ENCODE measurements around the gene THG1L.

The THG1L gene

DNA sequence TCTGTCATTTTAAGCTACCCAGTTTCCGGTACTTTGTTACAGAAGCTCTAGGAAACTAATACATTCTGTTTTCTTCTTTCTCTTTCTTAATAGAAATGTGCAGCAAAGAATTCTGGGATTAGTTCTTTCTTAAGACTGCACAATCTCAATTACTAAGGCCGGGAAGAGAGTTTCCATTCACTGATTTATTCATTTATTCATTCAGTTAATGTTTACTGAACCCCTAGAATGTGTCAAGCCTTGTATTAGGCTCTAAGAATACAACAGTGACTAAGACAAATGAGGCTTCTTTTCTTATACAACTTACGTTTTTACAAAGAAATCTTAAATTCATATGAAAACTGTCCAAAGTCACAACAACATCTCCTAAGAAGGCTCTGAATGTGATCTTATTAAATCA, 27.5 kb upstream of the THG1L start:
- DNase-seq (ENCODE audit: insufficient read length, low spot score): no peak
- FAIRE-seq: no peak
- TF ChIP-seq, protein P1, sequence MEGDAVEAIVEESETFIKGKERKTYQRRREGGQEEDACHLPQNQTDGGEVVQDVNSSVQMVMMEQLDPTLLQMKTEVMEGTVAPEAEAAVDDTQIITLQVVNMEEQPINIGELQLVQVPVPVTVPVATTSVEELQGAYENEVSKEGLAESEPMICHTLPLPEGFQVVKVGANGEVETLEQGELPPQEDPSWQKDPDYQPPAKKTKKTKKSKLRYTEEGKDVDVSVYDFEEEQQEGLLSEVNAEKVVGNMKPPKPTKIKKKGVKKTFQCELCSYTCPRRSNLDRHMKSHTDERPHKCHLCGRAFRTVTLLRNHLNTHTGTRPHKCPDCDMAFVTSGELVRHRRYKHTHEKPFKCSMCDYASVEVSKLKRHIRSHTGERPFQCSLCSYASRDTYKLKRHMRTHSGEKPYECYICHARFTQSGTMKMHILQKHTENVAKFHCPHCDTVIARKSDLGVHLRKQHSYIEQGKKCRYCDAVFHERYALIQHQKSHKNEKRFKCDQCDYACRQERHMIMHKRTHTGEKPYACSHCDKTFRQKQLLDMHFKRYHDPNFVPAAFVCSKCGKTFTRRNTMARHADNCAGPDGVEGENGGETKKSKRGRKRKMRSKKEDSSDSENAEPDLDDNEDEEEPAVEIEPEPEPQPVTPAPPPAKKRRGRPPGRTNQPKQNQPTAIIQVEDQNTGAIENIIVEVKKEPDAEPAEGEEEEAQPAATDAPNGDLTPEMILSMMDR (IDR thresholded peaks at IDR 0.05; ENCODE audit: insufficient read depth, missing control alignments): no peak

DNA sequence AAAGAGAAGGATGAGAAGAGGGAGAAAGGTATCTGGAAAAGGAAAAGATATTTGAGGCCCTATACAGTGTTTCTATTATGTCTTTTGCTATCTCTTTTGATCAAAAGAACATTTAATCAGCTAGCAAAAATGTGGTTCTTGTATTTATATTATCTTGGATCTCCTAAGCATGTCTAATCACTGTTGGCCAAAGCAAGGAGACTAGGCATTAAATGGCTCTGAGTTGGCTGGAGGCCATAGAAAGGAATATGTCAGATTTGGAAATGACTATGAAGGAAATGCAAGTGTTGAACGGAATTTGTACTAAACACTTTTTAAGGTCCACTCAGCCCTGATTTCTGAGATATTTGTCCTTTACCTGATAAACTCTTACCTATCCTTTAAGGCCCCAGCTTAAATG, 22.4 kb upstream of the THG1L start:
- TF ChIP-seq, protein P1 (IDR thresholded peaks at IDR 0.05; ENCODE audit: insufficient read depth, missing control alignments): no peak
- DNase-seq (ENCODE audit: insufficient read length, low spot score) (no peak), FAIRE-seq (no peak)

DNA sequence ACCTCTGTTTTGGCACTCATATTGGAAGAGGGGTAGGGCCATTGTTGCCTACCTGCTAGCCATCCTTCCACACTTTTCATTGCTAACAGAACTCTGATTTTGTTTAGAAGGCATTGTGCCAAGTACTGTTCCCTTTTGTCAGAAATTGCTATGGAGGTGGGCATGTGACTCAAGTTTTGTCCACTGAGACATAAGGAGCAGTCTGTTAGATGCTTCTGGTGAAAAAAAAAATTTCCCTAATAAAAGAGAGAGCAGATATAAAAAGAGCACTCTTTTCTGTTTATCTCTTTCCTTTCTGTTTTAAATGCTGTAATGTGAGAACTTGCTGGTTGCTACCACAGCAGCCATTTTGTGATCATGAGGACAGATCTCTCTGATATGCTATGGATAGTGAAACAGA, 21.9 kb upstream of the THG1L start:
- FAIRE-seq (no peak), DNase-seq (ENCODE audit: insufficient read length, low spot score) (no peak)
- TF ChIP-seq, protein P1 (IDR thresholded peaks at IDR 0.05; ENCODE audit: insufficient read depth, missing control alignments): no peak

DNA sequence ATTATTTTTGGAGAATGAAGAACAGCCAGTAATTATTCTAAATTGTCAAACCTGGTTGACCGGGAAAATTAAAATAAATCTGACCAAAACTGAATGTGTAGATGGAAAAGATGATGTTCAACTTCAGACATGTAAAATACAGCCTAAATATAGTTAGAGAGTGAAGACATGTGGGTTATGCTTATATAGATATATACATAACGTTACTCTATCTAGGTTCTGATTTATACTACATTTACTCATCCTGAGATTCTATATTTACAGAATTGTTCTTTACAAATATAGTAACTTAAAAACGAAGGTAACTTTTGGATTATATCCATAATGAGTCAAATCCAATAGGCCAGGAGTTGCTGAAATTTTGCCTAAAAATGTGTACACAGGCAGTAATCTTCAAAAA, 20.8 kb upstream of the THG1L start:
- TF ChIP-seq, protein P1 (IDR thresholded peaks at IDR 0.05; ENCODE audit: insufficient read depth, missing control alignments): no peak
- no peak for DNase-seq (ENCODE audit: insufficient read length, low spot score)
- no peak for FAIRE-seq

DNA sequence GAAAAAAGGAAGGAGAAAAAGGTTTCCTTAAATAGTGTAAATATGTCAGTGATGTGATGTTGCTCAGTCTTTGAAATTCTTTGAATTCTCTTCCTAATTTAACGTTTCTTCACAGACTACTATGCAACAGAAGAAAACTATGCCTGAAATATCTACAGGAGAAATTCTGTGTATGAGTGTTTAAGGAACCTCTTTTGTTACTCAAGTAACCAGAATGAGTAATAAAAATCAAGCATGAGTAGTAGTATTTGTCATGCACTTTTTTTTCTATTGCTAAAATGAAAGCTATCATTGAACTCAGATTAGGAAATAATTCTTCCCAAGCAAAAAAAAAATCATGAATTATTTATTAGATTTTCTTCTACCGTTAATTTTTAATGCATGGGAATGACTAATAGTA, 20.3 kb upstream of the THG1L start:
- TF ChIP-seq, protein P1 (IDR thresholded peaks at IDR 0.05; ENCODE audit: insufficient read depth, missing control alignments): no peak
- FAIRE-seq: no peak
- no peak for DNase-seq (ENCODE audit: insufficient read length, low spot score)

DNA sequence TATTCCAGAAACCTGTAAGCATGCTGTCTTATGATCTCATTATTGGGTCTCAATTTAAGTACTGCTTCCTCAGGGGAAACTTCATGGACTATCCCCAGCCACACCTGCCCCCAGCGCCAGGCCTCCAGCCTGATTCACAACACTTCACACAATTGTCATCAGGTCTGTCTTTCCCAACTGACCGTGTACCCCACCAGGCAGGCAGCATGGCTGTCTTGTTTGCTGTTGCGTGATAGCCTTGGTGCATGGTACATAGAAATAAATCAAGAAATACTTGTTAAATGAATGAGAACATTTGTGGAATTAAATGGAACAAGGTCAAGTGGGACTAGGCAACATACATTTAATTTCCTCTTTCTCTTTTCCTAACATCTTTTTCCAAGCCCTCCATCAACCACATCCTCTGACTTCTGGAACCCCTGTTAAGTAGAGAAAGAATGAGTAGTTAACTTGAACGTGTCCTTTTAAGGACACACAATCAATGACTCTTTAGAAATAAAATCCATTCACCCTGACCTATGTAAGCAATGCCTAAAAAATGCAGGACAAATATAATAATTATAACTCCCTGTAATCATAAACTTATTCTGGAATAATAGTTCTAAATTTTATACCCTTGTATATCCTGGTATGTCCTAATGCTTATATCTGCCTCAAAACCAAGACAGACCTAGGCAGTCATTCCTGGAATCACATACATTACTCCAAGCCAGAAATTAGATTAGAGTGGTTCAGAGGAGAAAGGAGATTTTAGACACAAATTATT, 17.2 kb upstream of the THG1L start:
- DNase-seq (ENCODE audit: insufficient read length, low spot score) (no peak), FAIRE-seq (no peak)
- TF ChIP-seq, protein P1 (IDR thresholded peaks at IDR 0.05; ENCODE audit: insufficient read depth, missing control alignments): no peak

DNA sequence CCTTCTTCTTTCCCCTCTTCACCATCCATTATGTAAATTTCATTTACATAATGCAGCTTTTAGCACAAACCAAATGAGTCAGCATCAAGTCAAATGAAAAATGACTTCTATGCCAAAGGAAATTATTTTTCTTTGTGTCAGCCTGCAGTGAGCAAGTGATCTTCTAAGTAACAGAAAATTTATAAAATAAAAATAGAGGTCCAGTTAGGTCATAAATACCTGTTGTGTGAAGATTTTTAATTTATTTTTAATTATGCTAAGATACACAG, 16.7 kb upstream of the THG1L start:
- TF ChIP-seq, protein P1 (IDR thresholded peaks at IDR 0.05; ENCODE audit: insufficient read depth, missing control alignments): no peak
- FAIRE-seq: no peak

More for the DNA sequence above, 16.7 kb upstream of the THG1L start:
- no peak for DNase-seq (ENCODE audit: insufficient read length, low spot score)

Data from D721Med (cell line).